ACC112 (cell line): ENCODE data around the gene PIGC.

Source experiments
- H2AFZ ChIP-seq: fragments of 200-600 bp; sonication (generic); one replicate; pipeline ENCODE4 v1.6.0; 2017; ENCODE audit warnings: antibody characterized with exemption, low read length; ENCODE audit not compliant: unreplicated experiment
- H3K27ac ChIP-seq: fragments of 200-600 bp; sonication (generic); 2 replicates; pipeline ENCODE4 v1.5.1; 2014; ENCODE audit warnings: low read depth, mild to moderate bottlenecking, antibody characterized with exemption, low read length, moderate library complexity
- H3K27me3 ChIP-seq: fragments of 200-600 bp; sonication (generic); 2 replicates; pipeline ENCODE4 v1.6.1; 2014; ENCODE audit warnings: mild to moderate bottlenecking, antibody characterized with exemption, low read length, moderate library complexity, mixed read lengths; ENCODE audit not compliant: insufficient read depth
- H3K36me3 ChIP-seq: fragments of 200-600 bp; sonication (generic); 2 replicates; pipeline ENCODE4 v1.6.1; 2016; ENCODE audit warnings: mild to moderate bottlenecking, antibody characterized with exemption, low read length, moderate library complexity, mixed read lengths; ENCODE audit not compliant: insufficient read depth
- H3K4me1 ChIP-seq: fragments of 200-600 bp; sonication (generic); one replicate; pipeline ENCODE4 v1.6.1; 2016; ENCODE audit warnings: low read length, mixed read lengths; ENCODE audit not compliant: insufficient read depth, unreplicated experiment, control insufficient read depth
- H3K4me3 ChIP-seq: fragments of 200-600 bp; sonication (generic); 2 replicates; pipeline ENCODE4 v1.5.1; 2014; ENCODE audit warnings: mild to moderate bottlenecking, low read depth, low read length
- H3K79me2 ChIP-seq: fragments of 200-600 bp; sonication (generic); one replicate; pipeline ENCODE4 v1.6.0; 2016; ENCODE audit warnings: low read length; ENCODE audit not compliant: control insufficient read depth, unreplicated experiment, insufficient read depth

PIGC gene

DNA sequence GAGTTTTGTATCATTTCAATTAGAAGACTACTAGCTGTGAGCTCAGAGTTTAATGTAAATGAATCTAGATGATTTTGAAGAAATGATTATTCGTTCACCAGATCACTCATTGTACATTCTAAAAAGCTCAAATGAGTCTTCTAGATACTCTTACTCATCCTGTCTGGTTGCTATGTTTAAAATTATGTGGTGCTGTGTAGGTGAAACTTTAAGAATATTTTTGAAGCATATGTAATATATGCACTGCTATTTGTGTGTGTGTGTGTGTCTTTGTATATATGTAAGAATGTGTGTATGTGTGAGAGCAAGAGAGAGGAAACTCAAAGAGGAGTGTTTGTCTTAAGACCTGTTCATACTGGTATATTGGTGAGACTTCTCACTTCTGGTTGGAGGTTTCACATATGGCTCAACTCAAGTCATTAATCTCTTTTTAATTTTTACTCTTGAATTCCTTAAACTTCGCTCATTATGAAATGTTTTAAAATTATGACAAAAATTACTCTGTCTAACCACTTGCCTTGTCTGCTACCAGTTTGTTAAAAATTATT is 32.0 kb downstream of the PIGC start:
- Histone ChIP-seq H3K27me3 (no peaks in the 10 kb centered on the region), H2AFZ (no peak overlapping the region), H3K4me3 (no peak overlapping the region), H3K36me3 (no peaks in the 10 kb centered on the region), H3K27ac (no peak overlapping the region), H3K4me1 (no peaks in the 10 kb centered on the region), H3K79me2 (no peaks in the 10 kb centered on the region)

DNA sequence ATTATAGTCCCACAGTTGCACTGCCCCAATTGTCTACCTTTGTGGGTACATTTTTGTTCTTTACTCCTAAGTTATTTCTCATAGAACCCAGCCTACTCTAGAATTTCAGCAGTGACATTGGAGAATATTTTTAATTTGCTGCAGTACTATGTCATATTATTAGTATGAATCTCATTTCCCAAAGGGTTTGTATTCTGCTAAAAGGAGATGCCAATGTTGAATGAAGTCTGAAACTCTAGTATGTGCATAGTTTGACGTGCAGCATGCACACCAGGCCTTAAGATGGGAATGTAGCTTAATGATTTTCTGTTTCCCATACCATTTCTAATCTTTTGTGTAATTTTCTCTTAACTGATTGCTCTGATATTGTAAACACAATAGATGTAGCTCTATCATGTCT is 33.8 kb downstream of the PIGC start:
- Histone ChIP-seq H3K4me3 (no peak overlapping the region), H3K79me2 (no peaks in the 10 kb centered on the region), H3K36me3 (no peaks in the 10 kb centered on the region), H2AFZ (no peak overlapping the region), H3K27ac (no peak overlapping the region), H3K27me3 (no peaks in the 10 kb centered on the region), H3K4me1 (peaks cover 4% of the 10 kb centered on the region)

- Histone ChIP-seq H3K4me3 (no peak overlapping the region), H3K4me1 (peaks cover 4% of the 10 kb centered on the region), H3K36me3 (no peaks in the 10 kb centered on the region), H3K79me2 (no peaks in the 10 kb centered on the region), H3K27me3 (no peaks in the 10 kb centered on the region), H3K27ac (no peak overlapping the region), H2AFZ (no peak overlapping the region)
These were observed 34.9 kb downstream of the PIGC start for GRCh38 chr1:172408958-172409357.

- Histone ChIP-seq H3K36me3 (no peaks in the 10 kb centered on the region), H3K27me3 (no peaks in the 10 kb centered on the region)
These were observed 36.9 kb downstream of the PIGC start for GRCh38 chr1:172406968-172407367.

DNA sequence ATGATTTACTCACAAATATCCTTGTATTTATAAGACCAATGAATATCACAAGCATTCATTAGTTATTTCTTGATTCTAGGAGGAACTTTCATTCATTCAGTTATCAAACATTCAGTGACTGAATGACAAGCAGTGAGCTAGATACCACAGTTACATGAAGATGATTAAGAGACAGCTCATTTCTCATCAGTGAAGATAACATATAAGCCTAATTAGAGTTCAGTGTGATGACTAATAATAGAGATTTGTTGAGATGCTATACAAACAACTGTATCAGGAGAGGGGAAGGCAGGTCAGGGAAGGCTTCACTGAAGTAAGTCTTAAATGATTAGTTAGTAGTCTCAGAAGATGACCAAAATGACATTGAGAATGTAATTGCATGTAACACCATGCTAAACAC is 38.0 kb downstream of the PIGC start:
- Histone ChIP-seq H3K27me3 (no peaks in the 10 kb centered on the region), H3K27ac (no peak overlapping the region), H3K4me3 (no peak overlapping the region), H3K4me1 (peaks cover 4% of the 10 kb centered on the region), H2AFZ (no peak overlapping the region), H3K36me3 (no peaks in the 10 kb centered on the region), H3K79me2 (no peaks in the 10 kb centered on the region)

More at GRCh38 chr1:172406968-172407367, 36.9 kb downstream of the PIGC start:
- no peak overlapping the region for H3K4me3 ChIP-seq
- H3K4me1 ChIP-seq, result peaks cover 4% of the 10 kb centered on the region
- H3K79me2 ChIP-seq, result no peaks in the 10 kb centered on the region
- H2AFZ ChIP-seq, result no peak overlapping the region
- no peak overlapping the region for H3K27ac ChIP-seq

- no peaks in the 10 kb centered on the region for H3K79me2 ChIP-seq
- peaks cover 13% of the 10 kb centered on the region for H3K4me1 ChIP-seq
- no peak overlapping the region for H3K4me3 ChIP-seq
- H3K27ac ChIP-seq, result no peak overlapping the region
- no peaks in the 10 kb centered on the region for H3K27me3 ChIP-seq
- H3K36me3 ChIP-seq, result no peaks in the 10 kb centered on the region
- H2AFZ ChIP-seq, result no peak overlapping the region
These were observed 39.7 kb downstream of the PIGC start for GRCh38 chr1:172404121-172404520.

GRCh38 chr1:172402878-172403569 is 40.8 kb downstream of the PIGC start:
- Histone ChIP-seq H3K79me2 (no peaks in the 10 kb centered on the region), H3K36me3 (no peaks in the 10 kb centered on the region), H3K27me3 (no peaks in the 10 kb centered on the region)

GRCh38 chr1:172401892-172402291 is 42.0 kb downstream of the PIGC start:
- peaks cover 35% of the 10 kb centered on the region for H3K4me1 ChIP-seq
- no peaks in the 10 kb centered on the region for H3K36me3 ChIP-seq
- no peak overlapping the region for H2AFZ ChIP-seq
- no peaks in the 10 kb centered on the region for H3K79me2 ChIP-seq
- no peak overlapping the region for H3K4me3 ChIP-seq
- H3K27me3 ChIP-seq, result no peaks in the 10 kb centered on the region
- no peak overlapping the region for H3K27ac ChIP-seq

More at GRCh38 chr1:172402878-172403569, 40.8 kb downstream of the PIGC start:
- H3K4me3 ChIP-seq, result no peak overlapping the region
- no peak overlapping the region for H3K27ac ChIP-seq
- H3K4me1 ChIP-seq, result peaks cover 24% of the 10 kb centered on the region
- H2AFZ ChIP-seq, result no peak overlapping the region

GRCh38 chr1:172401477-172401876 is 42.4 kb downstream of the PIGC start:
- Histone ChIP-seq H3K36me3 (no peaks in the 10 kb centered on the region), H3K27ac (no peak overlapping the region), H3K4me3 (no peak overlapping the region), H2AFZ (no peak overlapping the region), H3K27me3 (no peaks in the 10 kb centered on the region), H3K4me1 (peaks cover 38% of the 10 kb centered on the region), H3K79me2 (no peaks in the 10 kb centered on the region)

DNA sequence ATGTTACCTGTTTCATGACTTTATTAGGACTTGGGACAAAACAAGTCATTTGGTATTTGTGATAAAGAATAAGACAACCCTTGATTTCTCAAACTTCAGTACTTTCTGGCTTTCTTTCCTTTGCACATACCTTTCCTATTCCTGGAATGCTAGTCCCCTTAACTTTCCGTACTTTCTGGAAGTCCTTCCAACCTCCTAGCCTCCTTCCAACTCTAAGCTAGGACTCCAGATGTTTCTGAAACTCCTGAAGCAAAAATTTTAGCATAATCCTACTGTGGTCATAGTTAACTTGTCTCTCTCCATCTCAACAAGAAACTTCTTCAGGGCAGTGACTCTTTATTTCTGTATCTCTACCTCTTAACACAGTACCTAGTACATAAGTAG is 43.2 kb downstream of the PIGC start:
- H3K36me3 ChIP-seq, result no peaks in the 10 kb centered on the region
- H3K79me2 ChIP-seq, result no peaks in the 10 kb centered on the region
- peaks cover 34% of the 10 kb centered on the region for H3K4me1 ChIP-seq
- no peak overlapping the region for H3K27ac ChIP-seq
- no peak overlapping the region for H3K4me3 ChIP-seq
- no peak overlapping the region for H2AFZ ChIP-seq
- no peaks in the 10 kb centered on the region for H3K27me3 ChIP-seq
